IMR-90 (cell line): ENCODE measurements around the gene DUSP28. TPM values are rescaled to one million over a fixed set of nuclear protein-coding genes. Genes with fewer than 3 reads are reported as not detected.

Experiments
- ATAC-seq: fragments of 200-7000 bp; cut with Tn5 transposase; 2 replicates; pipeline ENCODE4 v1.9.1; 2020; ENCODE audit warnings: low read depth, mild to moderate bottlenecking, moderate library complexity
- BruUV-seq: library from RNA; stranded (reverse); fragments of 400-500 nt; replicated peaks from 2 replicates; lab custom pipeline; 2021; lab: Mats Ljungman, UMichigan
- CTCF ChIA-PET: fragments of 300-600 bp; formaldehyde crosslinking; extraction: SDS; loops from one replicate; lab custom pipeline; 2021; ENCODE audit warnings: antibody characterized with exemption; lab: Yijun Ruan, JAX
- POLR2A ChIA-PET: fragments of 300-600 bp; sonication (Branson Sonifier 250); formaldehyde crosslinking; loops from one replicate; lab custom pipeline; 2022; ENCODE audit warnings: antibody characterized with exemption; ENCODE audit not compliant: unreplicated experiment; lab: Charles Lee
- DNase-seq: peaks from one replicate; pipeline ENCODE4 v3.0.0; 2013
- H2AFZ ChIP-seq: replicated peaks from 2 replicates; pipeline ENCODE3; 2013; ENCODE audit warnings: low read length, mild to moderate bottlenecking; ENCODE audit not compliant: poor library complexity
- H2AK5ac ChIP-seq: 2 replicates; pipeline ENCODE4 v1.6.1; 2013; ENCODE audit warnings: low read depth, low read length, inconsistent platforms
- H2AK9ac ChIP-seq: replicated peaks from 2 replicates; pipeline ENCODE3; 2013; ENCODE audit warnings: mild to moderate bottlenecking, low read depth, low read length, moderate library complexity; ENCODE audit not compliant: poor library complexity
- H2BK120ac ChIP-seq: 2 replicates; pipeline ENCODE4 v1.6.1; 2013; ENCODE audit warnings: low read depth, low read length, inconsistent platforms
- H2BK15ac ChIP-seq: 3 replicates; pipeline ENCODE4 v1.6.1; 2013; ENCODE audit warnings: low read depth, low read length, inconsistent platforms
- H2BK20ac ChIP-seq: 2 replicates; pipeline ENCODE4 v1.6.1; 2013; ENCODE audit warnings: low read depth, mild to moderate bottlenecking, inconsistent platforms, low read length, moderate library complexity
- H2BK5ac ChIP-seq: 2 replicates; pipeline ENCODE4 v1.6.1; 2013; ENCODE audit warnings: mild to moderate bottlenecking, low read depth, low read length, inconsistent platforms; ENCODE audit not compliant: poor library complexity, severe bottlenecking
- H3K14ac ChIP-seq: replicated peaks from 2 replicates; pipeline ENCODE4 v1.6.1; 2013; ENCODE audit warnings: low read depth, low read length, inconsistent platforms
- H3K18ac ChIP-seq: 2 replicates; pipeline ENCODE4 v1.6.1; 2013; ENCODE audit warnings: low read depth, low read length, control low read depth
- H3K23ac ChIP-seq: 2 replicates; pipeline ENCODE4 v1.6.1; 2013; ENCODE audit warnings: low read depth, low read length, inconsistent platforms
- H3K27ac ChIP-seq: 2 replicates; pipeline ENCODE4 v1.5.1; 2013; ENCODE audit warnings: mild to moderate bottlenecking, control low read depth, low read length; ENCODE audit not compliant: insufficient read depth
- H3K27me3 ChIP-seq: 2 replicates; pipeline ENCODE4 v1.6.1; 2013; ENCODE audit warnings: low read length; ENCODE audit not compliant: control insufficient read depth, insufficient read depth
- H3K36me3 ChIP-seq: 2 replicates; pipeline ENCODE4 v1.6.1; 2013; ENCODE audit warnings: low read length, mixed read lengths; ENCODE audit not compliant: control insufficient read depth, insufficient read depth
- H3K4ac ChIP-seq: 2 replicates; pipeline ENCODE4 v1.6.1; 2013; ENCODE audit warnings: low read depth, low read length, inconsistent platforms
- H3K4me1 ChIP-seq: 2 replicates; pipeline ENCODE4 v1.6.1; 2013; ENCODE audit warnings: low read length, mixed read lengths; ENCODE audit not compliant: control insufficient read depth, insufficient read depth
- H3K4me2 ChIP-seq: 2 replicates; pipeline ENCODE4 v1.6.1; 2013; ENCODE audit warnings: low read depth, mild to moderate bottlenecking, control low read depth, low read length, moderate library complexity
- H3K4me3 ChIP-seq: 2 replicates; pipeline ENCODE4 v1.5.1; 2013; ENCODE audit warnings: low read depth, mild to moderate bottlenecking, control low read depth, low read length, moderate library complexity; ENCODE audit not compliant: insufficient read depth
- H3K56ac ChIP-seq: 2 replicates; pipeline ENCODE4 v1.6.1; 2013; ENCODE audit warnings: low read length, inconsistent platforms; ENCODE audit not compliant: insufficient read depth; ENCODE audit errors: extremely low read depth
- H3K79me1 ChIP-seq, 2 experiments: 2 replicates each; pipeline ENCODE4 v1.6.1; 2013; ENCODE audit warnings: low read length in 2 of 2, inconsistent platforms in 1 of 2, low read depth in 1 of 2
- H3K9ac ChIP-seq: 2 replicates; pipeline ENCODE4 v1.6.1; 2013; ENCODE audit warnings: low read depth, low read length, control low read depth
- H3K9me1 ChIP-seq: 2 replicates; pipeline ENCODE4 v1.6.1; 2013; ENCODE audit warnings: low read length, inconsistent platforms; ENCODE audit not compliant: insufficient read depth
- H3K9me3 ChIP-seq: 2 replicates; pipeline ENCODE4 v1.6.1; 2013; ENCODE audit warnings: low read length; ENCODE audit not compliant: control insufficient read depth, insufficient read depth
- H4K20me1 ChIP-seq: 2 replicates; pipeline ENCODE4 v1.6.1; 2013; ENCODE audit warnings: low read length, inconsistent platforms; ENCODE audit not compliant: insufficient read depth
- H4K5ac ChIP-seq: 2 replicates; pipeline ENCODE4 v1.6.1; 2013; ENCODE audit warnings: mild to moderate bottlenecking, low read depth, low read length, control low read depth
- H4K8ac ChIP-seq, 2 experiments: 2 replicates each; pipeline ENCODE4 v1.6.1; 2013; ENCODE audit warnings: low read depth in 2 of 2, low read length in 2 of 2, control low read depth in 1 of 2, inconsistent platforms in 1 of 2
- H4K91ac ChIP-seq: 2 replicates; pipeline ENCODE4 v1.6.1; 2013; ENCODE audit warnings: low read depth, low read length, inconsistent platforms; ENCODE audit not compliant: insufficient read depth
- BHLHE40 ChIP-seq: fragments of 150-350 bp; IDR thresholded peaks from 2 replicates; pipeline ENCODE4 v1.6.1; 2016; ENCODE audit warnings: mild to moderate bottlenecking, low read depth, low read length
- CHD1 ChIP-seq: IDR thresholded peaks from 2 replicates; pipeline ENCODE4 v1.6.1; 2012; ENCODE audit warnings: low read depth, low read length, improper control_type of control experiment
- FOS ChIP-seq: fragments of 150-350 bp; IDR thresholded peaks from 2 replicates; pipeline ENCODE4 v1.6.1; 2016; ENCODE audit warnings: low read depth, low read length
- MAZ ChIP-seq: IDR thresholded peaks from 2 replicates; pipeline ENCODE4 v1.6.1; 2012; ENCODE audit warnings: low read depth, mild to moderate bottlenecking, low read length, improper control_type of control experiment, moderate library complexity, borderline replicate concordance
- SMC3 ChIP-seq: fragments of 150-350 bp; IDR thresholded peaks from 2 replicates; pipeline ENCODE4 v1.6.1; 2016; ENCODE audit warnings: low read depth, mild to moderate bottlenecking, antibody characterized with exemption, low read length, moderate library complexity
- USF2 ChIP-seq: fragments of 150-350 bp; IDR thresholded peaks from 2 replicates; pipeline ENCODE4 v1.6.1; 2017; ENCODE audit warnings: mild to moderate bottlenecking, antibody characterized with exemption, low read length, low read depth
- WGBS, 2 experiments: methylation state at CpG; one replicate each; pipeline versions ENCODE4 v1.1.5 to v1.1.7; 2013; ENCODE audit warnings: missing lambda C conversion rate in 2 of 2; ENCODE audit not compliant: insufficient read length in 1 of 2; ENCODE audit errors: extremely low coverage in 2 of 2; 5-methylcytosine and 5-hydroxymethylcytosine counted together
- dilution Hi-C: fragments of 300-500 bp; cut with HindIII; formaldehyde crosslinking; loops from one replicate; pipeline ENCODE4 v1.14.3; 2018; ENCODE audit warnings: low sequenced_read_pairs; ENCODE audit not compliant: unreplicated experiment
- in situ Hi-C: fragments of 300-500 bp; cut with MboI; formaldehyde crosslinking; loops from 3 replicates; pipeline ENCODE4 v1.14.3; 2019; ENCODE audit warnings: low sequenced_read_pairs, inconsistent platforms, mixed read lengths
- intact Hi-C: fragments of 100-400 bp; cut with micrococcal nuclease; formaldehyde crosslinking; loops from 2 replicates; pipeline ENCODE4 v1.10.0; 2022
- polyA plus RNA-seq, 3 experiments: library from polyadenylated mRNA; depleted of rRNA; stranded (reverse); fragments of >200 nt; gene quantifications; 2 replicates each; pipeline ENCODE4 v1.2.3, GENCODE V29; 2012; ENCODE audit warnings: low replicate concordance in 1 of 3
- total RNA-seq: library from RNA; depleted of rRNA; stranded (reverse); fragments of >200 nt; gene quantifications from 2 replicates; pipeline ENCODE4 v1.2.3, GENCODE V29; 2012

Gene DUSP28
- total and polyA plus RNA-seq, 2 of the 4 experiments (the other 2 are of a cell fraction), result 1.1 to 3.3 TPM

- H3K4me3 ChIP-seq, result no peak overlapping the region
- DNase-seq (peak; percentile 57), ATAC-seq (no peak)
- intact Hi-C loops (loop anchor here (2.0 to 10.0 kb wide), 3 partner anchors 267 to 429 kb away; partner anchors contain the start of gene SNED1), dilution Hi-C loops (no loop called here), in situ Hi-C loops (no loop called here)
- H4K5ac ChIP-seq, result peak overlapping the region; percentile 99
- 0 out of 2 replicates have a peak overlapping the region, but pooled peaks have one; percentile 9 for H3K56ac ChIP-seq
- H3K23ac ChIP-seq, result peak overlapping the region; percentile 64; the same call in 1 of the 2 replicates
- peaks cover 17 to 67% of the 10 kb centered on the region in 2 experiments for H3K79me1 ChIP-seq
- H3K4me2 ChIP-seq, result peak overlapping the region; percentile 70
- peak overlapping the region; percentile 84 for H3K18ac ChIP-seq
- 88% methylated on average over 9 of the region's 26 CpGs; no CpG with 5 or more reads in 1 of the 2 experiments for WGBS, 2 experiments
- no peaks in the 10 kb centered on the region for H3K27me3 ChIP-seq
- BruUV-seq, result no TSS peak
- peak overlapping the region; percentile 72 for H3K27ac ChIP-seq
- H3K4ac ChIP-seq, result peak overlapping the region; percentile 91
- peak overlapping the region; percentile 70 for H3K14ac ChIP-seq
- peak overlapping the region; percentile 95 for H2BK5ac ChIP-seq
- POLR2A ChIA-PET, result interaction anchor here (0.6 kb wide), 1 partner anchor 397 kb away, joined by 3 read pairs; no protein-coding TSS in a partner anchor
- peaks cover 36% of the 10 kb centered on the region for H3K4me1 ChIP-seq
- H2AK9ac ChIP-seq, result peak overlapping the region; percentile 86
- H4K20me1 ChIP-seq, result peaks cover 11% of the 10 kb centered on the region
- peak overlapping the region; percentile 94 for H2AFZ ChIP-seq
- peak overlapping the region; percentile 58; the same call in 1 of the 2 replicates for H3K9ac ChIP-seq
- no peak for TF ChIP-seq USF2
- TF ChIP-seq CHD1, result no peak
- peak; percentile 61; the same call in 1 of the 2 replicates for TF ChIP-seq FOS
- no peak for TF ChIP-seq BHLHE40
- no peak for TF ChIP-seq SMC3
- TF ChIP-seq MAZ, result peak; percentile 16; the same call in 1 of the 2 replicates
- peak overlapping the region; percentile 76 for H4K91ac ChIP-seq
- peaks cover 35% of the 10 kb centered on the region for H3K9me1 ChIP-seq
- H2BK15ac ChIP-seq, result peak overlapping the region; percentile 39; the same call in 1 of the 3 replicates
- H2BK120ac ChIP-seq, result peak overlapping the region; percentile 69
- H3K9me3 ChIP-seq, result no peaks in the 10 kb centered on the region
- H2AK5ac ChIP-seq, result peak overlapping the region; percentile 84
- H3K36me3 ChIP-seq, result no peaks in the 10 kb centered on the region
- peak overlapping the region; percentile 58 to 93; a peak in 3 of 4 replicates for H4K8ac ChIP-seq
- H2BK20ac ChIP-seq, result peak overlapping the region; percentile 46; the same call in 1 of the 2 replicates
- CTCF ChIA-PET, result no interaction called here
These were observed 5.4 kb downstream of the DUSP28 start for GRCh38 chr2:240565333-240566202.
